Effector CD8-positive, alpha-beta T cell (primary cell): Measurements from ENCODE around the gene RGS3.
"Not testable (repeated sequence)": the region's sequence is repeated elsewhere in the genome, so short reads cannot be mapped to it uniquely, and the experiment has no call there.

ENCODE experiments used
- DNase-seq: peaks from one replicate; lab custom pipeline; 2025; lab: John Stamatoyannopoulos, UW
- total RNA-seq, 4 experiments: gene quantifications; one replicate each; lab custom pipeline; 2026; lab: John Stamatoyannopoulos, UW

Gene RGS3
- 21.3 to 111 (median 69.1) reads per million in 4 experiments for total RNA-seq

DNA sequence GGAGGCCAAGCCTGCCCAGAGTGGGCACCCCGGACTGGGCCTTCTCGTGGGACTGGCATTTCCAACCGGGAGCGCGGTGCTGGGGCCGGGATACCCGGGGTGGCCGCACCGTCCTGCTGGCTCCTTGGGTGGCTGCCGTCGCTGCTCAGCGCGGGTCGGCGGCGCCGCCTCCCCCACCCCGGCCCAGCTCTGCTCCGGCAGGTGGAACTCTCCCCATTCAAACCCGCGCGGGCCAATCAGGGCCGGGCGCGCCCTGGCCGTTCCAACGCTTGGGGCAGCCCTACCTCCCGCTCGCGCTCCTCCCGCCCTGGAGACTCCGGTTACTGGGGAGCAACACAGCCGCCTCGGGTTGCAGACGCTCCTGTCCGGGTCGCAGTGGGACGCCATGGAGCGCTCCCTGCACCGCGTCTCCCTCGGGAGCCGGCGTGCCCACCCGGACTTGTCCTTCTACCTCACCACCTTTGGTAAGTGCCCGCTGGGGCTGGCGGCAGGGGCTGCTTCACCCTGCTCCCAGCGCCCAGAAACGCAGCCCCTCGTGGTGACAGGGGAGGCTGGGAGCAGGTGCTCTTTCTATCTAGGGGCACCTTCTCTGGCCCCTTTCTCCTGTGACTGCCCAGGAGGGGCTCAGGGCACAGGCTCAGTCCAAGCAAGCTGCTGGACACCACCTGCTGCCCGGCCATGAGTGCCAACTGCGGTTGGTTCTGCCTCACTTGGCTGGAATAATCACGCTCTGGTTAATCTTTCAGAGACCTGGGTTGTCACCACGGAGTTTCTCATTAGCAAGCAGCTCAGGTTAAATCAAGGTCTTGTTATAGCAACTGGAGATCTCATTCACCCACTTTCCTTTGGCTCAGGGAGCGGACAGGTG, at the start of gene RGS3:
RGS3 (plus strand) TSS at position 310 of the 868 bp plus-strand sequence; CDS start at position 386, 76 bp downstream.
- no peak for DNase-seq

- no peak for DNase-seq
Measured at GRCh38 chr9:113416149-113416721, 47.3 kb upstream of the RGS3 start.

DNA sequence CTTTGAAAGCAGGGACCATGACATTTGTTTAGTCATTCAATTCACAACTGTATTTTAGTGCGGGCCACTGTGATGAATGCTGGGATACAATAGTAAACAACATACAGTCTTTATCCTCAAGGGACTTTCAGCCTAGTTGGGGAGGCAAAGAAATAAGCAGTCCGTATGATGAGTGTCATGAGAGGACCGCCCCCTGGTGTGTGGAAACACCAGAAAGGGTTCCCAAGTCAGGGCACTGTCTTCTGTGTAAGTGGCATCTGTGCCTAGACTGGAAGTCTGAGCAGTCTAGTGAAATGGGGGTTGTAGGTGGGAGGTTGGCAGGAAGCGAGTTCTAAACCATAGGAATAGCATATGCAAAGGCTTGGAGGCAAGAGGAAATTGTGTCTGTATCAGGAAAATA, 46.2 kb upstream of the RGS3 start:
- no peak for DNase-seq

DNA sequence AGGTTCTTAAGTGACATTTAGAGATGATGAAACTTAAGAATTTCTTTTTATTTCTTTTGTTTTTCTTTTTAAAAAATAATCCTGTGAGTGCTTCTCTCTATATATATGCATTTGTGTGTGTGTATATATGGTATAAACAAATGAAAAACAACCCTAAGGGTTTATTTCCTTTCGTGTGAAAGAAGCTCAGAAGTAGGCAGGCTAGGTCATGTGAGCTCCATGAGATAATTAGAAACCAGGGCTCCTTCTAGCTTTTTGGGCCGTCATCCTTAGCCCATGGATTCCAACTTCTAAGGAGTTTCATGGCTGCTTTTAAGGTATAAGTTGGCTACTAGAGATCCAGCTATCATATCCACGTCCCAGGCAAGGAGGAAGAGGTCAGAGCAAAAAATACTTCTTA, 41.8 kb upstream of the RGS3 start:
- no peak for DNase-seq

DNA sequence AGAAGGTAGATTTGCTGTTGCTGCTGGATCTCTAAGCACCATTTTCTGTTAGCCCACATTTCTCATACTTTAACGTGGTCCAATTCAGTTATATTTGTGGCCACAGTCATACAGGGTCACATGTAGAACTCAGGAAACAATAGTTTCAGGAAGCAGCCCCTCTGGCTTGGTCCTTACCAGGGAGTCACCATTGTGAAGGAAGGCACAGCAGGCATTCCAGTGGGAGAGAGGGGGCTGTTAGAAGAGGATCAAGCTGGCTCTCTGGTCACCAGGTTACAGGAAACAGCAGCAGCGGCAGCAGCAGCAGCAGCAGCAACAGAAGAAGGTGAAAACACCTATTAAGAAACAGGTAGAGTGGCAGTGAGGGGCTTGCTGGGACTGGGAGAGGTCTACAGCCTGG, 38.5 kb upstream of the RGS3 start:
- no peak for DNase-seq

DNA sequence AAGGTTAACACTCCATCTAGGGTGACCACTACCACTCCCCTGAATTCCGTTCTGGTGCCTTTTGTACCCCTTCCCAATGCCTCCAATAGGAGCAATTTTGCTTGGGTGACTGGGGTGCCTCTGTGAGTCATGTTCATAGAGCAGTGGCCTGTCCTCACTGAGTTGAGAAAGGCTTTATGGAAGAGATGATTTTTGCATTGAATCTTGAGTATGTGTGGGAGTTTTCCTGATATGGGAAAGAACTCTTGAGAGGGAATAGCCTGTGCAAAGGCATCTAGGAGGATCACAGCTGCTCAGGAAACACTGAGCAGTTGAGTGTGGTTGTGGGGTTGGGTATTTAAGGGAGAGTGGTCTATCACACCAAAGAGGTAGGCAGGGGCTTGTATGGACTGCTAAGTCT, 36.8 kb upstream of the RGS3 start:
- no peak for DNase-seq

DNA sequence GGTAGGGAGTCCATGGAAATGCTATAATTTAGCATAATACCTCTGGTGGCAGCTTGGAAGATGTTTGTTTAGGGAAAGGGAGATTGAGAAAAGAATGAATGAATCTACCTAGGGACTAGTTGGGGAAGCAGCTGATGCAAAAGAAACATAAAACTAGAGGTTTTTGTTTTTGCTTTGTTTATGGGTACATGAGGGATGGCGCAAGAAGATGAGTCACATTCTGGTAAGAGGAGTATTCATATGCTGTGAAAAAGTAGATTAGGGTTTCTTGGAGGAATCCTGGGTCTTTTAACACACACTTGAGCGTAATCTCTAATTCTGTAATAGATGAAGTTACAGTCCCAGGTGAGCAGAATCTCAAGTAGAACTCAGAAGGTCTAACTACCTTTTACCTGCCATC, 35.9 kb upstream of the RGS3 start:
- no peak for DNase-seq

- no peak for DNase-seq
Measured at GRCh38 chr9:113428062-113428615, 35.4 kb upstream of the RGS3 start.

DNA sequence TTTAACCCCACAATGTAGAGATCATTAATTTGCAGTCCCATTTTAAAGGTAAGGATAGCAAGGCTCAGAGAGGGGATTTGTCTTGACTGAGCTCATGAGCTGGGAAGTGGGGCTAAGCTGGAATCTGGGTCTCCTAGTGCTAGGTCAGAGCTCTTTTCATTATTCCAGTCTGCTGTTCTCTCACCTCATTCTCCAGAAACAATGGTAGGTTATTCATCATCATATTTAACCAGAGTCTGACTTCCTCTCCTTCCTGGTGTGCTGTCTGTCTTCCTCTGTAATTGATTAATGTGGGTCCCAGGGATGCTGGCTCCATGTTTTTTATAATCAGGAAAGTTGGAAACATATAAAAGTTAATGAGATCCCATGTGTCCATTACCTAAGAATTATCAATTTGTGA, 32.3 kb upstream of the RGS3 start:
- DNase-seq, result no peak

DNA sequence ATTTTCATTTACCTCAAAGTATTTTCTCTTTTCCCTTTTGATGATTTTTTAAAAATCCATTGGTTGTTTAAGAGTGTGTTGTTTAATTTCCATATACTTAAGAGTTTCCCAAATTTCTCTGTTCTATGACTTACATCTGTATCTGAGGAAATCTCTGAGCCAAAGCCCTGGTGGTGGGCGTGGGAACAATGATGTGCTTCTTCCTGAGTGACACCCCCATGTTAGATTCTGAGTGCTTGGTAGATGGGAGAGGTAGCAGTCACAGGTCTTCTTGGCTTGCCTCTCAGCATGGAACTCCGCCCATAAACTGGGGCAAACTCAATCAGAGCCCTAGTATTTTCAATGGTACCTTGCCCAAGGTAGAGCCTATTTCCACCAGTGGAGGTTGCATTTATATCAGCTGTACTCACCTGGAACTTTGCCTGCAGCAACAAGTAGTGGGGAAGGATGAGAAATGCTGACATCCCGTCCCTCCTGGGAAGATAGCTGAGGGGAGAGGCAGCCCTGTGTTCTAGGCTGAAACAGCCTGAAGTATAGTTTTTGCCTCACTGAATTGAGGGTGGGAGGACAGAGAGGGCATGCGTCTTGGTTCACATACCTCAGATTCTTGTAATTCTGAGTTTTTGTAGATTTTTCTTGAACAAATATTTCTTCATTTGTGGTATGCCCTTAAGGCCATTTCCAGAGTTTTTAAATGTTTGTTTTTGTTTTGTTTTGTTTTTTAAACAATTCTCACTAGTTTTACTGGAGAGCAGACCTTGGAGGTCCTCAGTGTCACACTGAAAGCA, 26.6 kb upstream of the RGS3 start:
- no peak for DNase-seq

GRCh38 chr9:113437716-113438115, 25.8 kb upstream of the RGS3 start:
- not testable (repeated sequence) for DNase-seq

- DNase-seq, result no peak
Measured at GRCh38 chr9:113444736-113445135, 18.8 kb upstream of the RGS3 start.

- DNase-seq, result no peak
Measured at GRCh38 chr9:113446323-113446740, 17.2 kb upstream of the RGS3 start.

GRCh38 chr9:113449376-113449775, 14.2 kb upstream of the RGS3 start:
- DNase-seq, result no peak

- DNase-seq, result no peak
Measured at GRCh38 chr9:113452113-113452605, 11.4 kb upstream of the RGS3 start.

GRCh38 chr9:113454914-113455761, 8.4 kb upstream of the RGS3 start:
- no peak for DNase-seq

DNA sequence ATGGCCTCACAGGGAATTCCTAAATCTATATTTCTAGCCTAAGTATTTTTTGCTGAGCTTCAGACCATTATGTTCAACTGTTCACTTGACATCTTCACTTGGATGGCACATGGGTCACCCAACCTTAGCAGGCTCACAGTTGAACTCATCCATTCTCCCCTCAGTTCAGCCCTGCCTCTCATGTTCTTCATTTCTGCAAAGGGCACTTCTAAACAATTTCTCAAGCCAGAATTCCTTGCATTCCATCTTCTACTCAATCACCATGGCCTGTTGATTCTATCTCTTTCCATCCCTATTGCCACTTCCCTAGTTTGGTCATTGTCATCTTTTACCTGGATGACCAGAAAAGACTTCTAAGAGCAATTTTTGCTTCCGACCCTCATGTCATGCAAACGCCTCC, 7.3 kb upstream of the RGS3 start:
- DNase-seq, result no peak

GRCh38 chr9:113461285-113461684, 2.2 kb upstream of the RGS3 start:
- DNase-seq, result no peak

DNA sequence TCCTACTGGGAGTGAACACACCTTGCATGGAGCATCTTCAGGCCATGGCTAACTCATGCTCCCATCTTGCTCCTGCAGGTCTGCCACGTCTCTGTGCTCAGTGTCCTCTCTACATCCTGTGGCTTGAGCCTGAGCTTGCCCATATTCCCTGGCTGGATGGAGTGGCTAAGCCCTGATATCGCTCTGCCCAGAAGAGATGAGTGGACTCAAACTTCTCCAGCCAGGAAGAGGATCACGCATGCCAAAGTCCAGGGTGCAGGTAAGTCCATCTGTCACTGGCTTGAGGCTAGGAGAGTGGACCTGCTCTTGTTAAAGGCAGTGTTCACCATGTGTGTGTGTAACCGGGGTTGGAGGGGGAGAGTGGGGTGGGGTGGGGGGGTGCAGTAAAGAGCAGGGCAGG, 1.6 kb upstream of the RGS3 start:
- no peak for DNase-seq

- no peak for DNase-seq
Measured at GRCh38 chr9:113462781-113463286, 693 bp upstream of the RGS3 start.

DNA sequence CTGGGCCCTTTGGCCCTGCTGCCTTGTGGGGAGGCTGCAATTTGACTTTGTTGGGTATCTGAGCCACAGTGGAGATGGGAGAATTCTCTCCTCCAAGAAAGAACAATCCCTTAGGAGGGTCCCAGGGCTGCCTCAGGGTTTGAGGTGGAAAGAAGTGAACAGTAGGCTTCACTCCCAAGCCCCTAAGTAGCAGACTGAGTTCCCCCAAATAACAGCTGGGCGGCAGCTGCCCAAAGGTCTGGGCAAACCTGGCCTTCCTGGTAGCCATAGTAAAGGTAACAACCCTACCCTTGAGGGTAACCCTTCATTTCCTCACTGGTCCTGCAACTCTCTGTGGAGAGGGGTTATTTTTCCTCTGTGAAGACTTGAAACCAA, 746 bp downstream of the RGS3 start:
- no peak for DNase-seq
